HG03135 (cell line): ENCODE data around the gene SLX9.
"Not testable (repeated sequence)": the region's sequence is repeated elsewhere in the genome, so short reads cannot be mapped to it uniquely, and the experiment has no call there.

Experiments
- ATAC-seq: cut with Tn5 transposase; IDR thresholded peaks from one replicate; pipeline ENCODE4 v1.9.1; 2021; ENCODE audit warnings: mild to moderate bottlenecking, moderate library complexity; ENCODE audit not compliant: unreplicated experiment

The SLX9 gene

DNA sequence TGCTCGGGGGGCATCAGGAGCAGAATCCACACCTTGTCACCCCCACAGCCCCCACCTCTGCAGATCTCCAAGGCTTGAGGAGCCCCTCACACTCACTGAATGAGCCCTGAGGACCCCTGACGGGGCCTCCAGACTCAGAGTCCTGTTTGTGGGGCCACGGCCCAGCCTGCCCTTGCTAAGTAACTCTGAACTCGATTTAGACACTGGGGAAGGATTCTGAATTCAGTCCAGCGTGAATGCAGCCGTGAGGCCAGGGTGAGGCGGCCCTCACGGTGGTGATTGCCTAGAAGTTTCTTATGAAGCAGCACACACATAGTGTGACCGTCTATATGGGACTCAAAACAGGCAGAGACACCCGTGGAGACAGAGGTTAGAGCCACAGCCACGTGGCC lies 75.6 kb downstream of the SLX9 start:
- no peak for ATAC-seq

GRCh38 chr21:45016031-45016405 lies 76.2 kb downstream of the SLX9 start:
- no peak for ATAC-seq

DNA sequence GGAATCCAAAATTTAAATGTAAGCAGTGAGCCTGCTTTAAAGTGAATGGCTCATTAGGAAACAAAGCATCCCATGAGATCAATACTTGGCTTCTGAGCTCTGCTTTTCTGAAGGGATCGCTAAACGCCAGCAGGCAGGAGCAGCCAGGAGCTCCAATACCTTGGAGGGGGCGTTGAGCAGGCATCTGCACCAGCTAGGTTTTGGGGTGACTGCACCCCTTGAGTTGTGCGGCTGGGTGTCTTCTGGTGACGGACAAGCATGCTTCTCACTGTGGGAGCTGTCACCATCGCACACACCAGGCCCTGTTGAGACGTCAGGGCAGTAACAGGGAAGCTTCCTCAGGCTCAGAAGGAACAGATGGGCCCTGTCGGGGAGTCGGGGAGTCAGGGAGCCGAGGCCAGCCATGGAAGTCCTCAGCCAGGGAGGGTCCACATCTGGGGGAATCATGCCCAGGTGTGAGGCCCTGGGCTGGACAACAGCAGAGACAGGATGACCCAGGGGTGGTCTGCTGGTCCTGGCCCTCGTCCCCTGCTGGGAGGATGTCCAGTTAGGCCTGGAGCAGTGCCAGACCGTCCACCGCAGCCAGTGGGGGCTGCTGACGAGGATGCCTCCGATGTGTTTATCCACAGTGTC lies 76.7 kb downstream of the SLX9 start:
- no peak for ATAC-seq

DNA sequence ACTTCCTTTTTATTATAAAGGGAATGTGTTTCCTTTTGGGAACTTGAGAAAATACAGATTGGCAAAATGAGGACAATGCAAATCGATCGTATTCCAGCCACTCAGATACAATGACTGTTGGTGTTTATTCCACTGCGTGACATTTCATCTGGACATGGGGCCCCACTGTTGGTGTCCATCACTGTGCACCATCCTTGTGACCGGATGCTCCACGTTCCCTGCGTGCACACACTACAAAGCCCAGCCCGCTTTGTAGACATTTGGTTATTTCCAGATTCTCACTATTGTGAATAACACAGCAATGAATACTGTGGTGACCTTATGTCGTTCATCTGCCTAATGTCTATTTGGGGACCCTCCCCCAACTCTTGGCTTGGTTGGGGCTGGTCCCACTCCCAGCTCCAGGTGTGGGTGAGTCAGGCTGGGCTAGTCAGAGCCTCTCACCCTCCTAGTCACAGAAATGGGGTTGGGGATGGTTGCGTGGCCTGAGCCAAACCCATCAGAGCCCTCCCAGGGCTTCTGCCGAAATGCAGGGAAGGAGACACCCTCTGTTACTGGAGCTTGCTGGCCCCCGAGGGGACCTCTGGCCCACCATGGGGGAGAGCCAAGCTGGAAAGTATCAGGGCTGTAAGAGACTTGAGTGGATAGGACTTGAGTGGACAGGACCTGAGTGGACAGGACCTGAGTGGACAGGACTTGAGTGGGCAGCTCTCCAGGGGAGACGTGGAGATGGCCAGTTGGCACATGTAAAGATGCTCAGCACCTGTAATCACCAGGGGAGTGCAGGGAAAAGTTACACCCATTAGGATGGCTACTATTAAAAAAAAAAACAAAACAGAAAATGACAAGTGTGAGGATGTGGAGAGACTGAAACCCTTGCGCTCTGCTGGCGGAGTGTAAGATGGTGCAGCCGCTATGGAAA lies 77.5 kb downstream of the SLX9 start:
- no peak for ATAC-seq

GRCh38 chr21:45018131-45019075 lies 78.6 kb downstream of the SLX9 start:
- no peak for ATAC-seq

DNA sequence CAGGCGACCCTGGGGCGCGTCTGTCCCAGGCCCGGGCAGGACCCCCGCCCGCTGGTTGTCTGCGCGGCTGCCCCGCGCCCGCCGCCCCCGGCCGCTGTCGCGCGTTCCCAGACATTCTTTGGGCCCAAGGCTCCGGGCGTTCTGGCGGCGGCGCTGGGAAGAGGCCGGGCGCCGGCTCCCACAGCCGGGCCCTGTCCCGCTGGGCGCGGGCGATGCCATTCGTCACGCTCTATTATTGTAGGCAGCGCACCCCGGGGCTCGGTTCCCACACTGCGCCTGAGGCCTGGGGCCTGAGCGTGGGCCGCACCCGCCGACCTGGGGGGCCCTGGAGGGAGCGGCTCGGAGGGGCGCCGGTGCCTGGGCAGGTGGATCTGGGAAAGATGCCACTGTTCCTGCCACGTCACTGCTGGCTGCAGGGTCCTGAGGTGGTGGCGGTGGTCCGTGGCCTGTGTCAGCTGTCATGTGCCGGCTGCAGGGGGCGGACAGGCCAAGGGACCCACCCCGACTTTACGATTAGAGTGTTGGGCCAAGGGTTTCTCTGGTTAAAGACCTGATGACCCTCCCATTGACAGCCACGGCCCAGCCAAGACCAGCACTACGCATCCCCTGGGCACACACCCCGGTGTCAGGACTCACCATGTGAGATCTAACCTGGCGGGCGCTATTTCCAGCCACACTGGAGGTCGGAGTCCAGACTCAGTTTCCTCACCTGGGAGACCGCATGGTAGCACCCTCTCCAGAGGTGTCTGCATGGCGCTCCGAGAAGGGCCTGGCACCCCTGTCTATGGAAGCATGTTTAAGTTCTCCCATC lies 79.5 kb downstream of the SLX9 start:
- no peak for ATAC-seq

GRCh38 chr21:45019887-45020537 lies 80.2 kb downstream of the SLX9 start:
- ATAC-seq = no peak

GRCh38 chr21:45020629-45021427 lies 81.0 kb downstream of the SLX9 start:
- no peak for ATAC-seq

DNA sequence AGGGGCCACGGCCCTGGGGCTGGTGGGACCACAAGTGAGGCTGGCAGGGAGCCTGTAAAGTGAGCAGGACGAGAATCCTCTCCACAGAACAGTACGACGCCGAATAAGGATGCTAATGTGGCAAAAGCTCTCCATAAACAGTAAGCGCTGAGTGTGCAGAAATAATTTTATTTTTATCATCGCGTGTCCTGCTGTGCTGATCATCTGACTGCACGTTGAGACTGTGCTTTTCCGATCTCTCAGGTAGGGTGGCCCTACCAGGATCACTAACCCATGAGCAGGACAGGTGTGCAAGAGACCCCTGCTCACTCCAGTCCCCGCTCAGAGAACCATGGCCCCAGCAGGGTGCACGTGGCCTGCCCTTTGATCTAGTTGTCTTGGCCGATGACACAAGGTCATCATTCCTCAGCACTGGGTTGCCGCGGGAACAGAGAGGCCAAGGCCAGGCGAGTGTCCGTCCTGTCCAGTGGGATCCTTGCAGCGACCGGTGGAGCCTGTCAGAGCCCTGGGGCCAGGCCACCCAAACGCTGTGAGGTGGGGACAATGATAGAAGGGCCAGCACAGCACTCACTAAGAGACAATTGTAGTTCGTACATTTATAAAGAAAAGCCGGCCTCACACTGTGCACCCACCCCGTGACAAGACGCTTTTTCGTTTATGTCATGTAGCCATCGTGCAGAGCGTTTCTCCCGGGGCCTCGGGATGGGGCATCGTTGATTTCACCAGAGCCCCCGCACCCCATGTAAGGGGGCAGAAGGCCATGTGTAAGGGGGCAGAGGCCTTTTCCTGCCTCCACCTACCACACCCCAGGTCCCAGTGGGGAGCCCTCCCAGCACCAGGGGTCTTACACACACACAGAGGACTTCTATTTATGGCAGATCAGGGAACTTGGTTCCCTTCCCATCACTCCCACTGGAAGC lies 81.9 kb downstream of the SLX9 start:
- ATAC-seq = no peak

- ATAC-seq = no peak
These were observed 82.5 kb downstream of the SLX9 start for GRCh38 chr21:45022348-45022675.

- ATAC-seq = no peak
These were observed 82.9 kb downstream of the SLX9 start for GRCh38 chr21:45022736-45023135.

GRCh38 chr21:45024516-45024915 lies 84.7 kb downstream of the SLX9 start:
- ATAC-seq = not testable (repeated sequence)

DNA sequence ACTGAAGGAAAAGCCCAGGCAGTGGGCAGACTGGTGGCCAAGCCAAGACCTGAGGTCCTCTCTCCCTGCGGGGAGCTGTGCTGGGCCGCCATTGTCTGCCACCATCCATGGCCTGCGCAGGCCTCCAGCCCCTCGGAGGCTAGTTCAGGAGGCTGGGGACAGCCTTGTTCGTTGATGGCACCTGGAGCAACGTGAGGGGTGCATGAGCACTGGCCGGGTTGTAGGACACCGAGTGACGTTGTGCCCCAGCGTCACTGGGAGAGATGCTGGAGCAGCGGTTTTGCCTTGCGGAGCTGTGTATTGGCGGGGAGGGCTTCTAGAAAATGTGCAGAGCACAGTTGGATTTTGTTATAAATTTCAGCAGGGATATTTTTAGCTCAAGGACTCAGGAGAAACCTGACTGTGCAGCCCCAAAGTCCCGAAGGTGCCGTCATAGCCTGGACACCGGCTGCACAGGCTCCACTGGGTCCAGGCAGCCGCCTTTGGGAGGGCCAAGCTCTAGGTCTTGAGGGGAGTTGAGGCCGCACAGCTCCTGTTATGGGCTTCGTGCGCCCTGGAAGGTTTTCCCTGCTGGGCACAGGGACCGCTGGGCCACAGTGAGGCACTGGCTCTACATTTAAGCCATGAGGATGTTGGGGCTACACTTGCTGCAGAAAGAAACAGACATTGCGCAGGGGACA lies 86.4 kb downstream of the SLX9 start:
- no peak for ATAC-seq
